HG03280 (cell line): ENCODE data around the gene NCKIPSD.
A peak's percentile ranks its signal among the peaks of the same experiment; 100 is the strongest.
"Not testable (repeated sequence)": the region's sequence is repeated elsewhere in the genome, so short reads cannot be mapped to it uniquely, and the experiment has no call there.

Source experiments
- ATAC-seq: cut with Tn5 transposase; IDR thresholded peaks from one replicate; pipeline ENCODE4 v1.9.1; 2021; ENCODE audit warnings: mild to moderate bottlenecking, moderate library complexity; ENCODE audit not compliant: unreplicated experiment

The NCKIPSD gene

GRCh38 chr3:48685603-48686511 lies at the start of gene NCKIPSD:
Gene NCKIPSD (minus strand): TSS chr3:48685915. CDS start chr3:48685807, 108 bp downstream.
- ATAC-seq: peak; percentile 82

- ATAC-seq: not testable (repeated sequence)
These were observed 49.5 kb upstream of the NCKIPSD start for GRCh38 chr3:48735075-48735767.

- not testable (repeated sequence) for ATAC-seq
These were observed 48.8 kb upstream of the NCKIPSD start for GRCh38 chr3:48734541-48734940.

- ATAC-seq: not testable (repeated sequence)
These were observed 48.2 kb upstream of the NCKIPSD start for GRCh38 chr3:48733752-48734518.

- no peak for ATAC-seq
These were observed 41.8 kb upstream of the NCKIPSD start for GRCh38 chr3:48727511-48727910.

- not testable (repeated sequence) for ATAC-seq
These were observed 39.6 kb upstream of the NCKIPSD start for GRCh38 chr3:48725185-48725855.

- no peak for ATAC-seq
These were observed 38.0 kb upstream of the NCKIPSD start for GRCh38 chr3:48723725-48724124.

- ATAC-seq: not testable (repeated sequence)
These were observed 37.6 kb upstream of the NCKIPSD start for GRCh38 chr3:48723293-48723692.

- peak; percentile 98 for ATAC-seq
These were observed 31.4 kb upstream of the NCKIPSD start, which contains the start of gene IP6K2 for GRCh38 chr3:48716982-48717746. Gene IP6K2 (minus strand): TSS chr3:48717221. CDS start chr3:48695291, 21,930 bp downstream.

- ATAC-seq: no peak
These were observed 30.8 kb upstream of the NCKIPSD start for GRCh38 chr3:48716508-48716981.

GRCh38 chr3:48715174-48715800 lies 29.6 kb upstream of the NCKIPSD start:
- ATAC-seq: no peak

GRCh38 chr3:48711727-48712126 lies 26.0 kb upstream of the NCKIPSD start:
- ATAC-seq: no peak

GRCh38 chr3:48709051-48709461 lies 23.3 kb upstream of the NCKIPSD start:
- no peak for ATAC-seq

GRCh38 chr3:48708481-48708889 lies 22.8 kb upstream of the NCKIPSD start:
- ATAC-seq: no peak

- no peak for ATAC-seq
These were observed 21.4 kb upstream of the NCKIPSD start for GRCh38 chr3:48707157-48707556.

GRCh38 chr3:48702320-48702920 lies 16.7 kb upstream of the NCKIPSD start:
- ATAC-seq: no peak

- no peak for ATAC-seq
These were observed 15.2 kb upstream of the NCKIPSD start for GRCh38 chr3:48700731-48701405.

- ATAC-seq: no peak
These were observed 13.2 kb upstream of the NCKIPSD start for GRCh38 chr3:48698891-48699290.
